IMR-90 (cell line): ENCODE data around the gene SLC29A1. TPM values are rescaled to one million over a fixed set of nuclear protein-coding genes. Genes with fewer than 3 reads are reported as not detected.

ENCODE experiments used
- ATAC-seq: fragments of 200-7000 bp; cut with Tn5 transposase; 2 replicates; pipeline ENCODE4 v1.9.1; 2020; ENCODE audit warnings: low read depth, mild to moderate bottlenecking, moderate library complexity
- BruUV-seq: library from RNA; stranded (reverse); fragments of 400-500 nt; replicated peaks from 2 replicates; lab custom pipeline; 2021; lab: Mats Ljungman, UMichigan
- CTCF ChIA-PET: fragments of 300-600 bp; formaldehyde crosslinking; extraction: SDS; loops from one replicate; lab custom pipeline; 2021; ENCODE audit warnings: antibody characterized with exemption; lab: Yijun Ruan, JAX
- POLR2A ChIA-PET: fragments of 300-600 bp; sonication (Branson Sonifier 250); formaldehyde crosslinking; loops from one replicate; lab custom pipeline; 2022; ENCODE audit warnings: antibody characterized with exemption; ENCODE audit not compliant: unreplicated experiment; lab: Charles Lee
- DNase-seq: peaks from one replicate; pipeline ENCODE4 v3.0.0; 2013
- H2AFZ ChIP-seq: replicated peaks from 2 replicates; pipeline ENCODE3; 2013; ENCODE audit warnings: low read length, mild to moderate bottlenecking; ENCODE audit not compliant: poor library complexity
- H2AK5ac ChIP-seq: 2 replicates; pipeline ENCODE4 v1.6.1; 2013; ENCODE audit warnings: low read depth, low read length, inconsistent platforms
- H2AK9ac ChIP-seq: replicated peaks from 2 replicates; pipeline ENCODE3; 2013; ENCODE audit warnings: mild to moderate bottlenecking, low read depth, low read length, moderate library complexity; ENCODE audit not compliant: poor library complexity
- H2BK120ac ChIP-seq: 2 replicates; pipeline ENCODE4 v1.6.1; 2013; ENCODE audit warnings: low read depth, low read length, inconsistent platforms
- H2BK15ac ChIP-seq: 3 replicates; pipeline ENCODE4 v1.6.1; 2013; ENCODE audit warnings: low read depth, low read length, inconsistent platforms
- H2BK20ac ChIP-seq: 2 replicates; pipeline ENCODE4 v1.6.1; 2013; ENCODE audit warnings: low read depth, mild to moderate bottlenecking, inconsistent platforms, low read length, moderate library complexity
- H2BK5ac ChIP-seq: 2 replicates; pipeline ENCODE4 v1.6.1; 2013; ENCODE audit warnings: mild to moderate bottlenecking, low read depth, low read length, inconsistent platforms; ENCODE audit not compliant: poor library complexity, severe bottlenecking
- H3K14ac ChIP-seq: replicated peaks from 2 replicates; pipeline ENCODE4 v1.6.1; 2013; ENCODE audit warnings: low read depth, low read length, inconsistent platforms
- H3K18ac ChIP-seq: 2 replicates; pipeline ENCODE4 v1.6.1; 2013; ENCODE audit warnings: low read depth, low read length, control low read depth
- H3K23ac ChIP-seq: 2 replicates; pipeline ENCODE4 v1.6.1; 2013; ENCODE audit warnings: low read depth, low read length, inconsistent platforms
- H3K27ac ChIP-seq: 2 replicates; pipeline ENCODE4 v1.5.1; 2013; ENCODE audit warnings: mild to moderate bottlenecking, control low read depth, low read length; ENCODE audit not compliant: insufficient read depth
- H3K27me3 ChIP-seq: 2 replicates; pipeline ENCODE4 v1.6.1; 2013; ENCODE audit warnings: low read length; ENCODE audit not compliant: control insufficient read depth, insufficient read depth
- H3K36me3 ChIP-seq: 2 replicates; pipeline ENCODE4 v1.6.1; 2013; ENCODE audit warnings: low read length, mixed read lengths; ENCODE audit not compliant: control insufficient read depth, insufficient read depth
- H3K4ac ChIP-seq: 2 replicates; pipeline ENCODE4 v1.6.1; 2013; ENCODE audit warnings: low read depth, low read length, inconsistent platforms
- H3K4me1 ChIP-seq: 2 replicates; pipeline ENCODE4 v1.6.1; 2013; ENCODE audit warnings: low read length, mixed read lengths; ENCODE audit not compliant: control insufficient read depth, insufficient read depth
- H3K4me2 ChIP-seq: 2 replicates; pipeline ENCODE4 v1.6.1; 2013; ENCODE audit warnings: low read depth, mild to moderate bottlenecking, control low read depth, low read length, moderate library complexity
- H3K4me3 ChIP-seq: 2 replicates; pipeline ENCODE4 v1.5.1; 2013; ENCODE audit warnings: low read depth, mild to moderate bottlenecking, control low read depth, low read length, moderate library complexity; ENCODE audit not compliant: insufficient read depth
- H3K56ac ChIP-seq: 2 replicates; pipeline ENCODE4 v1.6.1; 2013; ENCODE audit warnings: low read length, inconsistent platforms; ENCODE audit not compliant: insufficient read depth; ENCODE audit errors: extremely low read depth
- H3K79me1 ChIP-seq, 2 experiments: 2 replicates each; pipeline ENCODE4 v1.6.1; 2013; ENCODE audit warnings: low read length in 2 of 2, inconsistent platforms in 1 of 2, low read depth in 1 of 2
- H3K9ac ChIP-seq: 2 replicates; pipeline ENCODE4 v1.6.1; 2013; ENCODE audit warnings: low read depth, low read length, control low read depth
- H3K9me1 ChIP-seq: 2 replicates; pipeline ENCODE4 v1.6.1; 2013; ENCODE audit warnings: low read length, inconsistent platforms; ENCODE audit not compliant: insufficient read depth
- H3K9me3 ChIP-seq: 2 replicates; pipeline ENCODE4 v1.6.1; 2013; ENCODE audit warnings: low read length; ENCODE audit not compliant: control insufficient read depth, insufficient read depth
- H4K20me1 ChIP-seq: 2 replicates; pipeline ENCODE4 v1.6.1; 2013; ENCODE audit warnings: low read length, inconsistent platforms; ENCODE audit not compliant: insufficient read depth
- H4K5ac ChIP-seq: 2 replicates; pipeline ENCODE4 v1.6.1; 2013; ENCODE audit warnings: mild to moderate bottlenecking, low read depth, low read length, control low read depth
- H4K8ac ChIP-seq, 2 experiments: 2 replicates each; pipeline ENCODE4 v1.6.1; 2013; ENCODE audit warnings: low read depth in 2 of 2, low read length in 2 of 2, control low read depth in 1 of 2, inconsistent platforms in 1 of 2
- H4K91ac ChIP-seq: 2 replicates; pipeline ENCODE4 v1.6.1; 2013; ENCODE audit warnings: low read depth, low read length, inconsistent platforms; ENCODE audit not compliant: insufficient read depth
- CEBPB ChIP-seq: IDR thresholded peaks from 2 replicates; pipeline ENCODE4 v1.6.1; 2012; ENCODE audit warnings: low read depth, low read length, improper control_type of control experiment
- CHD1 ChIP-seq: IDR thresholded peaks from 2 replicates; pipeline ENCODE4 v1.6.1; 2012; ENCODE audit warnings: low read depth, low read length, improper control_type of control experiment
- CTCF ChIP-seq: conservative IDR thresholded peaks from 2 replicates; pipeline ENCODE4 v1.5.1; 2012; ENCODE audit warnings: mild to moderate bottlenecking, low read depth, low read length, improper control_type of control experiment
- ELK1 ChIP-seq: fragments of 150-350 bp; IDR thresholded peaks from 2 replicates; pipeline ENCODE4 v1.6.1; 2016; ENCODE audit warnings: low read depth, mild to moderate bottlenecking, low read length, moderate library complexity, borderline replicate concordance
- FOS ChIP-seq: fragments of 150-350 bp; IDR thresholded peaks from 2 replicates; pipeline ENCODE4 v1.6.1; 2016; ENCODE audit warnings: low read depth, low read length
- MAZ ChIP-seq: IDR thresholded peaks from 2 replicates; pipeline ENCODE4 v1.6.1; 2012; ENCODE audit warnings: low read depth, mild to moderate bottlenecking, low read length, improper control_type of control experiment, moderate library complexity, borderline replicate concordance
- MXI1 ChIP-seq: IDR thresholded peaks from 2 replicates; pipeline ENCODE4 v1.6.1; 2012; ENCODE audit warnings: low read depth, mild to moderate bottlenecking, low read length, moderate library complexity, borderline replicate concordance
- NFE2L2 ChIP-seq: fragments of 150-350 bp; IDR thresholded peaks from 2 replicates; pipeline ENCODE4 v1.6.1; 2016; ENCODE audit warnings: low read depth, mild to moderate bottlenecking, low read length
- POLR2A ChIP-seq: IDR thresholded peaks from 2 replicates; pipeline ENCODE4 v1.6.1; 2012; ENCODE audit warnings: mild to moderate bottlenecking, low read depth, low read length
- RAD21 ChIP-seq: IDR thresholded peaks from 2 replicates; pipeline ENCODE4 v1.6.1; 2012; ENCODE audit warnings: low read length, improper control_type of control experiment
- RCOR1 ChIP-seq: IDR thresholded peaks from 2 replicates; pipeline ENCODE4 v1.6.1; 2012; ENCODE audit warnings: mild to moderate bottlenecking, low read length, improper control_type of control experiment; ENCODE audit not compliant: insufficient replicate concordance
- SMC3 ChIP-seq: fragments of 150-350 bp; IDR thresholded peaks from 2 replicates; pipeline ENCODE4 v1.6.1; 2016; ENCODE audit warnings: low read depth, mild to moderate bottlenecking, antibody characterized with exemption, low read length, moderate library complexity
- USF2 ChIP-seq: fragments of 150-350 bp; IDR thresholded peaks from 2 replicates; pipeline ENCODE4 v1.6.1; 2017; ENCODE audit warnings: mild to moderate bottlenecking, antibody characterized with exemption, low read length, low read depth
- WGBS, 2 experiments: methylation state at CpG; one replicate each; pipeline versions ENCODE4 v1.1.5 to v1.1.7; 2013; ENCODE audit warnings: missing lambda C conversion rate in 2 of 2; ENCODE audit not compliant: insufficient read length in 1 of 2; ENCODE audit errors: extremely low coverage in 2 of 2; 5-methylcytosine and 5-hydroxymethylcytosine counted together
- dilution Hi-C: fragments of 300-500 bp; cut with HindIII; formaldehyde crosslinking; loops from one replicate; pipeline ENCODE4 v1.14.3; 2018; ENCODE audit warnings: low sequenced_read_pairs; ENCODE audit not compliant: unreplicated experiment
- in situ Hi-C: fragments of 300-500 bp; cut with MboI; formaldehyde crosslinking; loops from 3 replicates; pipeline ENCODE4 v1.14.3; 2019; ENCODE audit warnings: low sequenced_read_pairs, inconsistent platforms, mixed read lengths
- intact Hi-C: fragments of 100-400 bp; cut with micrococcal nuclease; formaldehyde crosslinking; loops from 2 replicates; pipeline ENCODE4 v1.10.0; 2022
- polyA plus RNA-seq, 3 experiments: library from polyadenylated mRNA; depleted of rRNA; stranded (reverse); fragments of >200 nt; gene quantifications; 2 replicates each; pipeline ENCODE4 v1.2.3, GENCODE V29; 2012; ENCODE audit warnings: low replicate concordance in 1 of 3
- total RNA-seq: library from RNA; depleted of rRNA; stranded (reverse); fragments of >200 nt; gene quantifications from 2 replicates; pipeline ENCODE4 v1.2.3, GENCODE V29; 2012

SLC29A1 gene
- total and polyA plus RNA-seq, 2 of the 4 experiments (the other 2 are of a cell fraction), result 4.1 to 22.1 TPM

GRCh38 chr6:44222486-44223318 lies 693 bp upstream of the SLC29A1 start:
- peak overlapping the region; percentile 57; the same call in 1 of the 2 replicates for H3K9ac ChIP-seq
- H2AFZ ChIP-seq, result peak overlapping the region; percentile 96
- H4K5ac ChIP-seq, result no peak overlapping the region
- 21% methylated on average over 5 of the region's 26 CpGs; no CpG with 5 or more reads in 1 of the 2 experiments for WGBS, 2 experiments
- no peak overlapping the region for H2AK5ac ChIP-seq
- ChIA-PET POLR2A (interaction anchor here (0.6 kb wide), 1 partner anchor 620 kb away, joined by 8 read pairs; no protein-coding TSS in a partner anchor), CTCF (interaction anchor here (1.2 to 4.1 kb wide), 2 partner anchors 12 to 24 kb away, joined by 3 to 20 read pairs; no protein-coding TSS in a partner anchor)
- 0 out of 2 replicates have a peak overlapping the region, but pooled peaks have one; percentile 3 for H3K23ac ChIP-seq
- H4K8ac ChIP-seq, result no peak overlapping the region; a peak in 1 of 4 replicates
- H3K27me3 ChIP-seq, result no peaks in the 10 kb centered on the region; the same call in 1 of the 2 replicates
- peaks cover 0 to 8% of the 10 kb centered on the region in 2 experiments; a peak in 1 of 4 replicates for H3K79me1 ChIP-seq
- H3K4me3 ChIP-seq, result peak overlapping the region; percentile 73
- H2BK20ac ChIP-seq, result no peak overlapping the region
- no peak overlapping the region; the same call in 1 of the 2 replicates for H2BK120ac ChIP-seq
- ATAC-seq (peak; percentile 3), DNase-seq (no peak)
- no peak overlapping the region; the same call in 1 of the 2 replicates for H4K91ac ChIP-seq
- H3K27ac ChIP-seq, result peak overlapping the region; percentile 37; the same call in 1 of the 2 replicates
- H3K4ac ChIP-seq, result no peak overlapping the region
- dilution Hi-C loops, result no loop called here
- no peaks in the 10 kb centered on the region for H3K36me3 ChIP-seq
- H3K4me2 ChIP-seq, result peak overlapping the region; percentile 99
- no TSS peak for BruUV-seq
- H3K14ac ChIP-seq, result 0 out of 2 replicates have a peak overlapping the region, but pooled peaks have one; percentile 55
- peaks cover 16% of the 10 kb centered on the region for H3K4me1 ChIP-seq
- H2AK9ac ChIP-seq, result peak overlapping the region; percentile 60
- no peaks in the 10 kb centered on the region for H4K20me1 ChIP-seq
- no peak overlapping the region for H3K18ac ChIP-seq
- no peaks in the 10 kb centered on the region for H3K9me3 ChIP-seq
- intact Hi-C loops, result no loop called here
- peaks cover 4% of the 10 kb centered on the region; the same call in 1 of the 2 replicates for H3K9me1 ChIP-seq
- in situ Hi-C loops, result no loop called here
- H3K56ac ChIP-seq, result no peak overlapping the region; the same call in 1 of the 2 replicates
- H2BK15ac ChIP-seq, result no peak overlapping the region
- H2BK5ac ChIP-seq, result no peak overlapping the region
- TF ChIP-seq USF2 (no peak), CHD1 (no peak), CEBPB (no peak), RCOR1 (no peak), RAD21 (no peak), CTCF (no peak), FOS (no peak), SMC3 (no peak), NFE2L2 (no peak), MAZ (no peak), MXI1 (no peak), POLR2A (no peak), ELK1 (no peak)
